Measurements from ENCODE around the gene CDKN2C.

CDKN2C gene

GRCh38 chr1:50983219-50983802 is 13.3 kb downstream of the CDKN2C start:
- no peak for DNase-seq (ENCODE audit: low read depth)
- no peak overlapping the region for H3K4me3 ChIP-seq (ENCODE audit: low read depth, low read length)
- TF ChIP-seq, protein P1, sequence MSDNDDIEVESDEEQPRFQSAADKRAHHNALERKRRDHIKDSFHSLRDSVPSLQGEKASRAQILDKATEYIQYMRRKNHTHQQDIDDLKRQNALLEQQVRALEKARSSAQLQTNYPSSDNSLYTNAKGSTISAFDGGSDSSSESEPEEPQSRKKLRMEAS (IDR thresholded peaks at IDR 0.05; ENCODE audit: low read depth, low read length): no peak
- TF ChIP-seq POLR2A (IDR thresholded peaks at IDR 0.05; ENCODE audit: extremely low read depth, insufficient read length) (no peak), CTCF (IDR thresholded peaks at IDR 0.05; ENCODE audit: low read depth, low read length) (no peak), MYC (IDR thresholded peaks at IDR 0.05; ENCODE audit: low read depth, low read length) (no peak)

- no peak for TF ChIP-seq CTCF (IDR thresholded peaks at IDR 0.05; ENCODE audit: low read depth, low read length)
- TF ChIP-seq, protein P1 (IDR thresholded peaks at IDR 0.05; ENCODE audit: low read depth, low read length): no peak
- no peak for TF ChIP-seq MYC (IDR thresholded peaks at IDR 0.05; ENCODE audit: low read depth, low read length)
- no peak for TF ChIP-seq POLR2A (IDR thresholded peaks at IDR 0.05; ENCODE audit: extremely low read depth, insufficient read length)
- H3K4me3 ChIP-seq (ENCODE audit: low read depth, low read length): no peak overlapping the region
- no peak for DNase-seq (ENCODE audit: low read depth)
Observed at GRCh38 chr1:50985094-50985493, 15.0 kb downstream of the CDKN2C start.

DNA sequence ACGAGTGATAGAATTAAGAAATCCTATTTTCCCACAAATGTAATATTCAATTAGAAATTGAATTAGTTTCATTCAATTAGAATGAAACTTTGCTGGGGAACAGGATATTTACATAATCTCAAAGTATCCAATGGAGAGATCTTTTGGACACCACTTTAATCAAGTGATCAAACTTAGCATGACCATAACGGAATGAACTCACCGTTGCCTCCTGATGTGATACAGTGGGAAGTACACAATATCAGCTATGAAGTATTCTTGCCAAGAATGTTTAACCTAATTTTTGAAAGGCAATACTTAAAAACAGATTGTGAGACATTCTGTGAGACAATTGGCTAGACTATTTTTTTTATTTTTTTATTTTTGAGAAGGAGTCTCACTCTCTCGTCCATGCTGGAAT is 16.6 kb downstream of the CDKN2C start:
- no peak for DNase-seq (ENCODE audit: low read depth)
- H3K4me3 ChIP-seq (ENCODE audit: low read depth, low read length): no peak overlapping the region
- TF ChIP-seq CTCF (IDR thresholded peaks at IDR 0.05; ENCODE audit: low read depth, low read length) (no peak), MYC (IDR thresholded peaks at IDR 0.05; ENCODE audit: low read depth, low read length) (no peak), POLR2A (IDR thresholded peaks at IDR 0.05; ENCODE audit: extremely low read depth, insufficient read length) (no peak)
- TF ChIP-seq, protein P1 (IDR thresholded peaks at IDR 0.05; ENCODE audit: low read depth, low read length): no peak

DNA sequence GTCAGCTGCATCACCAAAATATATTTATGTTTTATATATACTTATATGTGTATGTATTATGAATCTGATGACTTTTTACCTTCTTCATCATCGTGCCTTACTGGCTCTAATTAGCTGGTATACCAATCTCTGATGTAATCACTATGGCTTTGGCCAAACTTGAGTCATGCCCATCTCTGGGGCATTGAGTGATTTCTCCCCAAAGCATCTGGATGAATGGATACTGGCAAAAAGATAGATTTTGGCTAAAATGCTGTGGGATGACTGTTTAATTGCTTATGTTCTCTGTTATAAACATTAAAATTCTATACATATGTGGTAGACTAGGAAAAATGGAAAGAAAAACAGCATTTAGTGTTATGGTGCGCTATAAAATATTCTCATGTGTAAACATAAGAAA is 19.6 kb downstream of the CDKN2C start:
- TF ChIP-seq, protein P1 (IDR thresholded peaks at IDR 0.05; ENCODE audit: low read depth, low read length): no peak
- TF ChIP-seq CTCF (IDR thresholded peaks at IDR 0.05; ENCODE audit: low read depth, low read length) (no peak), POLR2A (IDR thresholded peaks at IDR 0.05; ENCODE audit: extremely low read depth, insufficient read length) (no peak), MYC (IDR thresholded peaks at IDR 0.05; ENCODE audit: low read depth, low read length) (no peak)
- H3K4me3 ChIP-seq (ENCODE audit: low read depth, low read length): no peak overlapping the region
- DNase-seq (ENCODE audit: low read depth): no peak

DNA sequence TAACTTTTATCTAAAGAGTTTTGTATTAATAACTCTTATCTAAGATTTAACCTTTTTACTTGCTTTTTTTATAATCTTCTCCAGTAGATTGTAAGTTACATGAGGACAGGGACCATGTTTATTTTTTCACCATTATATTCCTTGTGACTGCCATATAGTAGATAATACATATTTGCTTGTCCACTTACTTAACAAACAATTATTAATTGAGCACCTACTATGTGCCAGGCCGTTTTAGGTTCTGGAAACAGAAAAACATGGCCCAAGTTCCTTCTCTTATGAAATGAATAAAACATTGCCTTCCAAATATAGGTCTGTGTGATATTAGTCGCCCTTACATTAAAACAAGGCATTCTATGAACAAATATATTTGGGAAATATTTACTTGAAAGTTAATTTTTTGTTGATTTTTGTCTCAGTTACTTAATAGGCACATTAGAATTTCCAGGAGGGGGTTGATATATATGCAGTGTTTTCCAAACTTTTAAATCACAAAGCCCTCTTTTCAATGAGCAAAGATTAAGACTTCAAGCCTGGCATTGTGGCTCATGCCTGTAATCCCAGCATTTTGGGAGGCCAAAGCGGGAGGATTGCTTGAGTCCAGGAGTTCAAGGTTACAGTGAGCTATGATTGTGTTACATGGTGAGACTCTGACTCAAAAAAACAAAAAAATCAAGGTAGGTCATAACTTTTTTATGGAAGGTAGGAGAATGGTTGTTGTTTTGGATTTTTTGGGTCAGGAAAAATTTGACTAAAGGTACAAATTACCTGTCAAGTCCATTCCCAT is 22.7 kb downstream of the CDKN2C start:
- H3K4me3 ChIP-seq (ENCODE audit: low read depth, low read length): no peak overlapping the region
- TF ChIP-seq, protein P1 (IDR thresholded peaks at IDR 0.05; ENCODE audit: low read depth, low read length): no peak
- TF ChIP-seq MYC (IDR thresholded peaks at IDR 0.05; ENCODE audit: low read depth, low read length): no peak
- TF ChIP-seq CTCF (IDR thresholded peaks at IDR 0.05; ENCODE audit: low read depth, low read length): no peak
- no peak for TF ChIP-seq POLR2A (IDR thresholded peaks at IDR 0.05; ENCODE audit: extremely low read depth, insufficient read length)
- DNase-seq (ENCODE audit: low read depth): no peak
